Parathyroid adenoma (tissue), 2 donors: ENCODE measurements around the gene LBHD2.
A peak's percentile ranks its signal among the peaks of the same experiment; 100 is the strongest.

Experiments used
- H2AFZ ChIP-seq: fragments of 300-600 bp; sonication (generic); one replicate; pipeline ENCODE4 v1.7.0; 2017; ENCODE audit warnings: antibody characterized with exemption, mild to moderate bottlenecking
- H3K27ac ChIP-seq: fragments of 300-600 bp; sonication (generic); one replicate; pipeline ENCODE4 v1.7.0; 2017
- H3K27me3 ChIP-seq: fragments of 300-600 bp; sonication (generic); one replicate; pipeline ENCODE4 v1.7.0; 2017; ENCODE audit warnings: low read length; ENCODE audit not compliant: control insufficient read depth, insufficient read depth
- H3K36me3 ChIP-seq: fragments of 300-600 bp; sonication (generic); one replicate; pipeline ENCODE4 v1.7.0; 2017; ENCODE audit warnings: low read length; ENCODE audit not compliant: control insufficient read depth, insufficient read depth
- H3K4me1 ChIP-seq: fragments of 300-600 bp; sonication (generic); one replicate; pipeline ENCODE4 v1.7.0; 2017; ENCODE audit warnings: control low read depth
- H3K4me2 ChIP-seq: fragments of 300-600 bp; sonication (generic); one replicate; pipeline ENCODE4 v1.7.0; 2017; ENCODE audit warnings: low read length
- H3K4me3 ChIP-seq: fragments of 300-600 bp; sonication (generic); one replicate; pipeline ENCODE4 v1.7.0; 2017; ENCODE audit warnings: low read depth, low read length
- H3K79me2 ChIP-seq: fragments of 300-600 bp; sonication (generic); one replicate; pipeline ENCODE4 v1.7.0; 2017; ENCODE audit warnings: control low read depth
- H3K9ac ChIP-seq: fragments of 300-600 bp; sonication (generic); one replicate; pipeline ENCODE4 v1.7.0; 2017; ENCODE audit warnings: mild to moderate bottlenecking
- H3K9me3 ChIP-seq: fragments of 300-600 bp; sonication (generic); one replicate; pipeline ENCODE4 v1.7.0; 2017; ENCODE audit warnings: low read length; ENCODE audit not compliant: control insufficient read depth
- TF ChIP-seq, protein P1 (sequence below): fragments of 300-600 bp; sonication (generic); IDR thresholded peaks from one replicate; pipeline ENCODE4 v1.7.0; 2017; ENCODE audit warnings: antibody characterized with exemption, mild to moderate bottlenecking
- donor health status: primary hyperparathyroidism.

The LBHD2 gene

DNA sequence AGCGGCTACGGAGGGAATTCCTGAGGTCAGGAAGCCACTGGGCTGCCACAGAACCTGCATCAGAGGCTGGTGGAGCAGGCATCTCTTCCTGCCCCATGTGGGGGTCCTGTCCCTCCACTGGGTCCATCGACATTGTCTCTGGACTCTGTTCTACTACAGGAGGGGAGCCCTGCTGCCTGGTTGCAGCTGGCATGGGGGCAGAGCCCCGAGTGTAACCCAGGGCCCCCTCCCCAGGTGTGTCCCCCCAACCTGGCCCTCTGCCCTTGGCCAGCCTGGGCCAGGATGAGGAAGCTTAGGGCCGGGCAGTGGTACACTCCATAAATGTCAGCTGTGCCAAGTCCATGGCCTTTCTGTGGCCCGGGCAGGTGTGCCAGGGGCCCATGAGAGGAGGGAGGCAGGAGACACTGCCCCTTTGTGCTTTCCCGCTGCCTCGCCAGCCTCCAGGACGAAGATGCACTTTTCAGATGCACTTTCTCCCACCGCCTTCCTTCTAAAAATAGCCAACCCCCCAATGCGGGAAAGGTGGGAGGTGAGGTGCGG, 6.5 kb downstream of the LBHD2 start:
- Histone ChIP-seq H2AFZ (peak overlapping the region; percentile 86), H3K36me3 (no peaks in the 10 kb centered on the region), H3K27ac (no peak overlapping the region), H3K27me3 (no peaks in the 10 kb centered on the region), H3K9ac (no peak overlapping the region), H3K4me3 (no peak overlapping the region), H3K79me2 (no peaks in the 10 kb centered on the region), H3K4me2 (no peak overlapping the region), H3K9me3 (no peaks in the 10 kb centered on the region), H3K4me1 (no peaks in the 10 kb centered on the region)
- TF ChIP-seq, protein P1, sequence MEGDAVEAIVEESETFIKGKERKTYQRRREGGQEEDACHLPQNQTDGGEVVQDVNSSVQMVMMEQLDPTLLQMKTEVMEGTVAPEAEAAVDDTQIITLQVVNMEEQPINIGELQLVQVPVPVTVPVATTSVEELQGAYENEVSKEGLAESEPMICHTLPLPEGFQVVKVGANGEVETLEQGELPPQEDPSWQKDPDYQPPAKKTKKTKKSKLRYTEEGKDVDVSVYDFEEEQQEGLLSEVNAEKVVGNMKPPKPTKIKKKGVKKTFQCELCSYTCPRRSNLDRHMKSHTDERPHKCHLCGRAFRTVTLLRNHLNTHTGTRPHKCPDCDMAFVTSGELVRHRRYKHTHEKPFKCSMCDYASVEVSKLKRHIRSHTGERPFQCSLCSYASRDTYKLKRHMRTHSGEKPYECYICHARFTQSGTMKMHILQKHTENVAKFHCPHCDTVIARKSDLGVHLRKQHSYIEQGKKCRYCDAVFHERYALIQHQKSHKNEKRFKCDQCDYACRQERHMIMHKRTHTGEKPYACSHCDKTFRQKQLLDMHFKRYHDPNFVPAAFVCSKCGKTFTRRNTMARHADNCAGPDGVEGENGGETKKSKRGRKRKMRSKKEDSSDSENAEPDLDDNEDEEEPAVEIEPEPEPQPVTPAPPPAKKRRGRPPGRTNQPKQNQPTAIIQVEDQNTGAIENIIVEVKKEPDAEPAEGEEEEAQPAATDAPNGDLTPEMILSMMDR: no peak

DNA sequence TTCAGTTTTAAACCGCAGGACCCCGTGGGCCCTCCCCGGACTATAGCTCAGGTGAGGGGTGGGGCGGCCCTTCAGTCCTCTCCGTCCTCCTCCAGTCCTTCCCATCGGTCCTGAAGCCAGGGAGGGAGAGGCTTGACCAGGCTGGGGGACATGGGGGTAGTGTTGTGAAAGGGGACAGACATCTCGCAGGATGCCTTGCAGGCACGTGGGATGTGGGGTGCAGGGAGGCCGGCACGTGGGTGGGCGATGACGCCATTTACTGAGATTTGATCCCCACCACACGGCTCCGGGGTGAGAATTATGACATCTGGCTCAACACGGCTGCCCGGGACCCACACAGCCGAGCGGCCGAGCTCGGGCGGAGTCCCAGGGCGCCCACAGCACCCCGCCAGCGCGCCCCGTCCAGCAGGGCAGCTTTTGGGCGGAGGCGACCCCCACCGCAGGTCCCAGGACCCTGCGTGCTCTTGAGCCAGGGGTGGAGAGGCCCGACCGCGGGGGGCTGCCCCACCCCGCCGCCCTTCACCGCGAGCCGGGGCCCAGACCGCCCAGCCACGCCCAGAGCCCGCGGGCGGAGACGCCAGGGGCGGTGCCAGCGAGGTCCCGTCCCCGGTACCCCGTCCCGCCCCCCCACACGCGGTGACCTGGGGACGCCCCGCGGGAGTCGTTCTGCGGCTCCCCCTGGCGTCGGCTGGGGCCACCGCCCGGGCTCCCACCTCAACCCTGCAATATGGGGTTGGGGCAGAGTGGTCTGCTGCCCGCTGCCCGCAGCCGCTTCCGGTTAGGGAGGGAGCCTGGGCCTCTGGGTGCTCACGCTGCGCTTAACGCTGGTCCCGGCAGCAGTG, 7.3 kb downstream of the LBHD2 start:
- TF ChIP-seq, protein P1: peak; percentile 62
- Histone ChIP-seq H3K36me3 (no peaks in the 10 kb centered on the region), H3K27me3 (no peaks in the 10 kb centered on the region), H3K79me2 (no peaks in the 10 kb centered on the region), H3K4me1 (no peaks in the 10 kb centered on the region), H3K9me3 (no peaks in the 10 kb centered on the region), H2AFZ (peak overlapping the region; percentile 86), H3K4me2 (peak overlapping the region; percentile 74), H3K9ac (no peak overlapping the region), H3K27ac (no peak overlapping the region), H3K4me3 (peak overlapping the region; percentile 40)

DNA sequence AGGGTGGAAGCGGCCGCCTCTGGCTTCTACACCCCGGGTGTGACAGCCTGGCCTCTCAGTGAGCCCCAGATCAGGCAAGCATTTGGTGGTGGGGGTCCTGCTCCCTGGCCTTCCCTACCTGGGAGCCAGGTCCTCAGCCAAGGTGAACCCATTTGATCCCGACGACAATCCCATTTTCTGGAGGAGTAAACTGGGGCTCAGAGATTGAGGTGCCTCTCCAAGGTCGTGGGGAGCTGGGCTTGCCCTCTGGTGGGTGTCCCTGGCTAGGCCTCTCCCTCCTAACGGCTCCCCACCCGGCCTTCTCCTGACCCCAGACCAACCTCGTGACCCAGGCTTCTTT, 7.8 kb downstream of the LBHD2 start:
- Histone ChIP-seq H3K79me2 (no peaks in the 10 kb centered on the region), H3K9me3 (no peaks in the 10 kb centered on the region), H2AFZ (peak overlapping the region; percentile 86), H3K36me3 (no peaks in the 10 kb centered on the region), H3K4me2 (peak overlapping the region; percentile 74), H3K4me3 (peak overlapping the region; percentile 31), H3K27ac (no peak overlapping the region), H3K4me1 (no peaks in the 10 kb centered on the region), H3K9ac (no peak overlapping the region), H3K27me3 (no peaks in the 10 kb centered on the region)
- TF ChIP-seq, protein P1: no peak

DNA sequence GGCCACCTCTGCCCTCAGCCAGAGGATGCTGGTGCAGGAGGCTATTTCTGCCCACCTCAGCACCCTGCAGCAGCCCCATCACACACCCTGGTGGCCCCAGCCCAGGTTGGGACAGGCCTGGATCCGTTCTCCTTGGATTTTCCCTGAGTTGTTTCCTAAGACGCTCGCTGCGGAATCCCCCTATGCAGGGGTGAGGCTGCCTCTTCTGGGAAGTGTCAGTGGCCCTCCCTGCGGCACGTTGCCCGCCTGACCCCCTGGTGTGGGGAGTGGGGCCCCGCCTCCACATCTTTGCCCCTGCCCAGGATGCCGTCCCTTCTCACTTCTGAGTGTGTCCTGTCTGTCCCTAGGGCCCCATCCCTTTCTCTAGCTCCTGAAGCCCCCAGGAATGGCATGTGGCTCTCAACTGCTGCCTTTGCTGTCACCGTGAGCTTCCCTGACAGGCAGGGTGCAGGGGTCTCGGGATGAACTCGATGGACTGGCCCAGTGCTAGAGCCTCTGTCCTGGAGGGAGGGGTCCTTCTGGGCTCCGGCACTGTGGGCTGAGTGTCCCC, 9.9 kb downstream of the LBHD2 start:
- Histone ChIP-seq H3K4me2 (no peak overlapping the region), H3K4me1 (no peaks in the 10 kb centered on the region), H3K4me3 (no peak overlapping the region), H3K36me3 (no peaks in the 10 kb centered on the region), H3K79me2 (no peaks in the 10 kb centered on the region), H3K27ac (no peak overlapping the region), H3K27me3 (no peaks in the 10 kb centered on the region), H3K9ac (no peak overlapping the region), H3K9me3 (no peaks in the 10 kb centered on the region), H2AFZ (no peak overlapping the region)
- TF ChIP-seq, protein P1: no peak
